ENCODE data around the gene PCBP3.
"Not testable (repeated sequence)": the region's sequence is repeated elsewhere in the genome, so short reads cannot be mapped to it uniquely, and the experiment has no call there.

PCBP3 gene

DNA sequence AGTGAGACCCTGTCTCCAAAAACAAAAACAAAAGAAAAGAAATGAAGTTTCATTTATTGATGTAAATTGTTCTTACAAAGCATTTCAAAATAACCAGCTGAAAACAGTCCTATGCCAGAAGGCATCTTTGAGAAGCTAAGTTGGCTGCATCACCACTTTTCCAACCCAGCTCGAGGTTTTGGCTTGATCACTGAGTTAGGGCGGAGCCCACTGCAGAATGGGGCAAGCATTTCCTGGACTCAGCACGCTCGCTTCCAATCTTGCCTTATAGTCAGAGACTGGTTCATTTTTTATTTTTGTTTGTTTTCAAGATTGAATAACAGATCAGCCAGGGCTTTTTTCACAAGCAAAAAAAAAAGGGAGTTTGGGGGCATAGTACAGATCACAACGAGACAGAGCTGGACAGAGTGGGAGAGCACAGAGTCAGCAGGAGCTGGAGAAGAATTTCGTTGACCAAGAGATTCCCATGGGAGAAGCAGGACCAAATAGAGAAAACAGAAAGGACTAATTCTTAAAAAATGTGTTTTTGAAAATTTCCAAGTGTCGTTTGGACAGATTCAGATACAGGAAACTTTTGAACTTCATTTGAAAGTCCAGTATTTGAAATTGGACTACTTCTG, 314.6 kb downstream of the PCBP3 start:
- no peak for DNase-seq

DNA sequence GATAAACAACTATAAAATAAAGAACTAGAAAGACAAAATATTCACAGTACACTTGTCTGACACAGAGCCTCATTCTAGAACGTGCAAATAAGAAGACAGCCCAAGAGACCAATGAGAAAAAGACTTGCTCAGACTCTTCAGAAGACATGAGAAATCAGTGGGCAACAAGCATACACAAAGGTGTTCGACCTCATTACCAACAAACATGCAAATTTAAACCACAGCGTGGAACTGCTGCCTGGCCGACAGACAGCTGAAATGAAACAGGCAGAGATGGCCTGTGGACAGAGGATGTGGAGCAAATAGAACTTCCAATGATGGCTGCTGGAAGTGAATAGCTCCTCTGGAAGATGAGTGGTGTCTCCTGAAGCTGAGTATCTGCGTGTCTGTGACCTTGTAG, 315.7 kb downstream of the PCBP3 start:
- no peak for DNase-seq

DNA sequence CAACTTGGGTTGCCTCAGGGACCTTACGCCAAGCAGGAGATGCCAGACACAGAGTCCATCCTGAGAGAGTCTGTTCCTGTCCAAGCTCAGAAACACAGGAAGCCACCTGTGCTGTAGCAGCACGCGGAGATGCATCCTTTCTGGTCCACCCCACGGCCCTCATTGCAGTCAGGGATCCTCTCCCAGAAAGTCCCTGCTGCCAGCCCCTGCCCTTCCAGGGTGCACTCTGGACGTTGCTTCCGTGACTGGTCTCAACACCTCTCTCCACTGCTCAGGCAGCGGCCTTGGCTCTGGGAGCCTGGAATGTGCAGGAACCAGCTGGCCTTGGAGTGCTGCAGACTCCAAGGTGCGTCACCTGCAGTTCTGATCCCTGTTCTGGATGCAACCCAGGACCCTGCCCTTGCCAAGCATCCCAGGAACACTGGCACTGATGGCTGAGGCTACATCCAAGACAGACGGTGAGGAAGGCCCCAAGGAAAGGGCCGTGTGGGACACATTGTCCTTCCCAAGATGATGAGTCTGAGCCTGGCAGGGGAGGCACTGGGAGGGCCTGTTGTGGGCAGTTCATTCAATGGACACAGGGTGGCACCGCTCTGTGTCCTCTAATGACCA, 316.4 kb downstream of the PCBP3 start:
- no peak for DNase-seq

DNA sequence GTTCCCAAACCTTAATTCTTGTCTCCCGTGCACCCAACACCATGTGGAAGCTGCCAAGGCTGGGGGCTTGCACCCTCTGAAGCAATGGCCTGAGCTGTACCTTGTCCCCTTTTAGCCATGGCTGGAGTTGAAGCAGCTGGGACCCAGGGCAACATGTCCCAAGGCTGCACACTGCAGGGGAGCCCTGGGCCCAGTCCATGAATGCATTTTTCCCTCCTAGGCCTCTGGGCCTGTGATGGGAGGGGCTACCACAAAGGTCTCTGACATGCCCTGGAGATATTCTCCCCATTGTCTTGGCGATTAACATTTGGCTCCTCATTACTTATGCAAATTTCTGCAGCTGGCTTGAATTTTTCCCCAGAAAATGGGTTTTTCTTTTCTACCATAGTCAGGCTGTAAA, 317.9 kb downstream of the PCBP3 start:
- DNase-seq: not testable (repeated sequence)

DNA sequence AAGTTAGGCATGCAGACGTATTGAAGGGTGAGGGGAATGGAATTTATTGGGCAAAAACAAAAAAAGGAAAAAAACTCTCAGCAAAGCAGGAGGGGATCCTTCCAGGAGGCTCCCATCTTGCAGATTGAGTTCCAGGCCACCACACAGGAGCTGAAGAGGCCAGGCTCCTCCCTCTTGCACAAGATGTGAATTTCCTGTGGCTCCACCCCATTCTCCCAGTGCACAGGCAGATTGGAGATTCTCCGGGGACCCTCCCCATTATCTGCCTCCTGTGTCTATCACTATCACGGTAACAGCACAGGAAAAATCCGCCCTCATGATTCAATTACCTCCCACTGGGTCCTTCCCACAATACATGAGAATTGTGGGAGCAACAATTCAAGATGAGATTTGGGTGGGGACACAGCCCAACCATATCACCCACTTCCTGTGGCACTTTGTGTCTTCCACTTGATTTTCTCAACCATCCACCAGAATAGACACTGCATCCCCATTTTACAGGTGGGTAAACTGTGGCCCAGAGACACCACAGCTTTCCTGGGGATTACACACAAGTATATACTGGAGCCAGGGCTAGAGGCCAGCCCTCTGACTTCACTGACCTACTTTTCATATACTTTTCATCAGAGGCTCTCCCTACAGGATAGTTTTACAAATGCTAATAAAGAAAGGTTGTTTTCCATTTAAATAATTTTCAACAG, 319.2 kb downstream of the PCBP3 start:
- no peak for DNase-seq

DNA sequence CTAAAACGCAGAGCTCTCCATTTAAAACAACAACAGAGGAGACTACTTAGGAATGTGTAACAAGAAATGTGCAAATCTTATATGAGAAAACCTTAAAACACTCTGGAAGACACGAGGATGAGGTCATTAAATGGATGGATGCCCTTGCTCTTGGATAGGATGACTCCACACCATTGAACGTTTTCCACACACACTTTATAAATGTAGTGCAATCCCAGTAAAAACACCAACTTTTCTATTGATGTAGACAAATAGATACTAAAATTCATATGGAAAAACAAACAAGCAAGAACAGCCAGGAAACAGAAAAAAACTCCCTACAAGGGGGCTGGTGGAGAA, 319.7 kb downstream of the PCBP3 start:
- no peak for DNase-seq

DNA sequence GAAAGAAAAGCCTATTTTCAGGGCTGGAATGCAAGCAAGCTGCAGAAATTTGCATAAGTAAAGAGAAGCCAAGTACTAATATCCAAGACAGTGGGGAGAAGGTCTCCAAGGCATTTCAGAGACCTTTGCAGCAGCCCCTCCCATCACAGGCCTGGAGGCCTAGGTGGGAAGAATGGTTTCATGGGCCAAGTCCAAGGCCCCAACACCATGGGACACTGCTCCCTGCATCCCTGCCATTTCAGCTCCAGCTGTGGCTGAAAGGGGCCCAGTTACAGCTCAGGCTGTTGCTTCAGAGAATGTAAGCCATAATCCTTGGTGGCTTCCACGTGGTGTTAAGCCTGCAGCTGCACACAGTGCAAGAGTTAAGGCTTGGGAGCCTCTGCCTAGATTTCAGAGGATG, 321.1 kb downstream of the PCBP3 start:
- DNase-seq: no peak

DNA sequence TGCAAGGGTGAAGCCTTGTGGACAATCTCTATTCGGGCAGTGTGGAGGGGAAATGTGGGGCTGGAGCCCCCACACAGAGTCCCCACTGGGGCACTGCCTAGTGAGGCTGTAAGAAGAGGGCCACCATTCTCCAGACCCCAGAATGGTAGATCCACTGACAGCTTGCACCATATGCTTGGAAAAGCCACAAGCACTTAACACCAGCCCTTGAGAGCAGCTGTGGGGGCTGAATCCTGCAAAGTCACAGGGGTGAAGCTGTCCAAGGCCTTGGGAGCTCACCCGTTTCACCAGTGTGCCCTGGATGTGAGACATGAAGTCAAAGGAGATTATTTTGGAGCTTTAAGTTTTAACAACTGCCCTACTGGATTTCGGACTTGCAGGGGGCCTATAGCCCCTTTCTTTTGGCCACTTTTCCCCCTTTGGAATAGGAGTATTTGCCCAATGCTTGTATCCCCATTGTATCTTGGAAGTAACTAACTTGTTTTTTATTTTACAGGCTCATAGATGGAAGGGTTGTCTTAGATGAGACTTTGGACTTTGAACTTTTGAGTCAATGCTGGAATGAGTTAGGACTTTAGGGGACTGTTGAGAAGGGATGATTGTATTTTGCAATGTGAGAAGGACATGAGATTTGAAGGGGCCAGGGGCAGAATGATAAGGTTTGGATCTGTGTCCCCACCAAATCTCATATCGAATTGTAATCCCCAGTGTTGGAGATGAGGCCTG, 321.7 kb downstream of the PCBP3 start:
- DNase-seq: no peak

DNA sequence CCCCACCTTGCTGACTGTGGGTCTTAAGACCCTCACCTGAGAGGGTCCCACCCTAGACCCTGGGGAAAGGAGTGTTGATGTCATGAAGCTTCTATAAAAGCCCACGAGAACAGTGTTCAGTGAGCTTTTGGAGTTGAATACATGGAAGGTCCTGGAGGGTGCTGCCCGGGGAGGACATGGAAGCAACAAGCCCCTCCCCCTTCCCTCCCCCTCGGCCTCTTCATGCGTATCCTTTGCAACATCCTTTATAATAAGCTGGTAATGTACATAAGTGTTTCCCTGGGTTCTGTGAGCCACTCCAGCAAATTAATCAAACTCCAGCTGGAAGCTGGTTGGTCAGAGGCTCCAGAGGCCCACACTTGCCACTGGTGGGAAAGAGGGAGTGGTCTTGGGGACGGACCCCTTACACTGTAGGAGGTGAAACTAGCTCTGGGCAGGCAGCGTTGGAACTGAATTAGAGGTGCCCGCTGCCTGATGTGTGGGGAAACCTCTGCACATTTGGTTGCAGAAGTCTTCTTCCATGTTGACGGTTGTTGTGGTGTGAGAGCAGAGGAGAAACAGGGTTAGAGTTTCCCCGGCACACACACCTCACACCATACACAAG, 323.4 kb downstream of the PCBP3 start:
- no peak for DNase-seq

DNA sequence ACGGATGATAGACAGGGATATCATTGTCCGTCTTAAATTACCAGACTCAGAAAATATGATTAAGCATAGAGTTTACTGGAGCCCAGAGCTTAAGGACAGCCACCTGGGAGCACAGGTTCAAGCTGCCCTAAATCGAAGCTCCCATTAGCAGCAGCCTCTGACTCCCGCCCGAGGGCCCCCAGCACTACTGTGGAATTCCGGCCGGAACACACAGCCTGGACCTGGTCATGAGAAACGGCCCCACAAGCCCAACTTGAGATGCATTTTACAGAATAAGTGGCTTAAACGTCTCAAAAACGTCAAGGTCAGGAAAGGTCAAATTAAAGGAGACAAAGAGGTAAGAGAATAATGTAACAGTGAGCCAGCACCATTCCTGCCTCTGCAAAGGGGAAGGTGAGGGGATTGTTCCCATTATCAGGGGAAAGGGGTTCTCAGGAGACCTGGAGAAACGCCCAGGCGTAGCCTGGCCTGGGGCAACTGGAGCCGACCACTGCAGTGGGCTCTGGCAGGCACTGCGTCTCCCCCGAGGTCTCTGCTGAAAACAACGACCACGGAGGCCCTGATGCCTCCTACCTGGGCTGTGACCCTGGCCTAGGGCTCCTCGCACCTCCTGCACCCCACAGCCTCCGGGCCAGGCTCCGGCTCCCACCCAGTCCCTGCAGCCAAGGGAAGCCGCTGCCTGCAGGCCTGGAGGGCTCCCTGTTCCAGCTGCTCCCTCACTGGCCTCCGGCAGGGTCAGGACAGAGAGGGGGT, 326.6 kb downstream of the PCBP3 start:
- DNase-seq: no peak

DNA sequence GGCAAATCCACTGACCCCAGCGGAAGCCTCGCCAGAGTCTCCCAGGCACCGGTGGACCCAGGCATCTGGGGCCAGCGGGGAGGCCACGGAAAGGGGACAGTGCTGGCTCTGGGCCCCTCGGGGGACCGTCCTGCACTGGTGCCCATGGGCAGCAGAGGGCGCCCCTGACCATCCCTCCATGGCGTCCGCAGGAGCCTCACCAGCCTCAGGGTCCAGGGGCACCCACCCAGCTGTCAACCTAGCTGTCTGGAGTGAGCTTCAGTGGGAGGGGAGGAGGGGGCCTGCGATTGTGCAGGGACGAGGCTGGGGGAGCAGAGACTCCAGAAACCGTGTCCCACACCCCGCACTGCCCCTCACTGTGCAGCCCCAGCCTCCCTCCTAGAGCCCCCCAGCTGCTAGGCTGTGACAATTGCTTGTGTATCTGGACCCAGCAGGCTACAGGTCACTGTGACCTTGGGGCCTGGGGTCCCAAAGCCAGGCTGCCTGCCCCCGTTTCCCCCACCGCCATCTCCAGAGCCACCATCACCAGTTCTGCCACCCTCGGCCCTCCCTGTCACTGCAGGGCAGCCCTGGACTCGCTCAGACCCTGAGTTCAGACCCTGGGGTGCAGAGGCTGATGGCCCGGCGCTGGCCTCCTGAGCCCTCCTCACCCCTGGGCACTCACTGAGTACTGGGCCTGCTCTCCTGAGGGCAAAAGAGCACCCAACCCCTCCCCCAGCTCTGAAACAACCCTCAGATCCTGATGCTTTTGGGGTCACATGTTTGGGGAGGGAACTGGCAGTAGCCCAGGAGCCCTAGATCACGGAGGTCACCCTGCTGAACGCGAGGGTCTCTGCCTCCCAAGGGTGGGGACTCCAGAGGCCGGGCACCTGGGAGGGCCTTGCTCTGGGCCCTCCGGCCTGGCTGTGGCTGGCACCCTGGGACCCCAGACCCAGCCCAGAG, 327.4 kb downstream of the PCBP3 start:
- DNase-seq: peak; percentile 52 to 57

DNA sequence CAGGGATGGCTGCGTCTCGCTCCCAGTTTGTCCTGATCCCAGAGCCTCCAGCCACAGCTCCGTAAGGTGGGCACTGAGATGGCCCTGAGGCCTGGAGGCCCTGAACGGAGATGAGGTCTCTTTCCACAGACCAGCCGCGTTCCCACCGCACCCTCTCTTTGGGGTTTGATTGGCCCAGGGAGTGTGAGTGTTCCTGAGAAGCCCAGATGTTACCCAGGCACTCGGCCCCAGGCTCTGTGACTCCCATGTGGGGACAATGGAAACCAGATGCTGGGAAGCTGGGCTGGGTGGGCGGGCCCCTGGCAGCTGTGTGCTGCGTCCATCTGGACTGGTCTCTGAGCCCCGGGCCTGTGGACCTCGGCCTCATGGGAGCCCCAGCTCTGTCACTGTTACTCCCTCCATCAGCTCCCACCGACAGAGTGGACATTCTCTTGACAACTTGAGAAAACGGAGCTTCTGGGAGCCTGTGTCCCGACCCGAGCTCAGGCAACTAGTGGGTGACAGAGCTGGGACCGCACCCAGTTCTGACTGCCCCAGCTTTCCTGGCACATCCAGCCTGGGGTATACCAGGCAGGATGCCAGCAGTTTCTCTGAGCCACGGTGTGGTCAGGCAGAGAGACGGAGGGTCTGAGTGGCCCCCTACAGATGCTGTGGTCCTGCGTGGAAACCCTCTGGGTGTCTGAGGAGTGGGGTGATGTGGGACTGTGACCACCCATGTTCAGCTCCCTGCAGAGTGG, 328.3 kb downstream of the PCBP3 start:
- no peak for DNase-seq

DNA sequence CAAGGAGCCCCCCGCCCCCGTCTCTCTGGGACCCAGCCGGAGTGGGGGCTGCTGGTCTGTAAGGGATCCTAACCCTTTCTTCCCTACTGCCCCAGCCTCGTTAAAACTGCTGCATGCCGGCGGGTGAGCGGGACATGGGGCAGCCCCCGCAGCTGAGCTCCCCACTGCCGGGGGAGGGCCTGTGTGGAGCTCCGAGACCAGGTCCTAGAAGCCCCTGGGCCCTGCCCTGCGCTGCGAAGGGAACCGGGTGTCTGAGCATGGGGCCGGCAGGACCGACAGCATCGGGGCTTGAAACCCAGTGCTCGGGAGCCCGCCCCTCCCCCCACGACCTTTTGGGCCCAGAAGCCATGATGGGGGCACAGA, 328.8 kb downstream of the PCBP3 start:
- no peak for DNase-seq

DNA sequence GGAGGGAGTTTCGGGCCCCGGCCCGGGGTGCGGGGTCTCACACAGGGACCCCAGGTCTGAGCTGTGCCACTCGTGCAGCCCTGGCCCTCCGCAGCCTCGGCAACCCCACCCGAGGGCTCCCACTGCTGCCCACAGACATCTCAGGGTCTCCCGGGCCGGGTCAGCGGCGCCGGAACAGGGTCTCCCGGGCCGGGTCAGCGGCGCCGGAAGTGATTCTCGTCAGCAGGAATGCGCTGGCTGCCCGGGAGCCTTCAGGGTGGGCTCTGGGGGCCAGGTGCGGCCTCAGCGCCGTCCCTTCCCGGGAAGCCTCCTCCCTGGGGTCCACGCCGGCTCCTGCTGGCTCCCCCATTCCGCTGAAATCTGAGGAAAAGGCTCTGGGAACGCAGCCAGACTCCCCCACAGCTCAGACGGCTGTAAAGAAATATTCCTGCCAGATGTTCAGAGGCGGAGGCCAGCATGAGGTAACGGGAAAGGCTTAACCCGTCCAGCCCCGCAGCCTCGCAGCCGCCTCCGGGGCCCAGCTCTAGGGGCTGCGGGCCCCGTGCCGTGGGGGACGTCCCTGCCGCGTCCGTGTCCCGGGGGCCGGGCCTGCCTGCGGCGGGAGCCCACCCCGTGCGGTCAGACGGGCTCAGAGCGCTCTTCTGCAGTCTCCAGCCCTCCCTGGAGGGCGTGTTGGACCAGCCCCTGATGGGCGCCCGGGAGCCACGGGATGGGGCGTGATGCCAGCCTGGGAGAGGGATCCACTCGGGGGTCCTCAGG, 329.4 kb downstream of the PCBP3 start:
- DNase-seq: no peak

DNA sequence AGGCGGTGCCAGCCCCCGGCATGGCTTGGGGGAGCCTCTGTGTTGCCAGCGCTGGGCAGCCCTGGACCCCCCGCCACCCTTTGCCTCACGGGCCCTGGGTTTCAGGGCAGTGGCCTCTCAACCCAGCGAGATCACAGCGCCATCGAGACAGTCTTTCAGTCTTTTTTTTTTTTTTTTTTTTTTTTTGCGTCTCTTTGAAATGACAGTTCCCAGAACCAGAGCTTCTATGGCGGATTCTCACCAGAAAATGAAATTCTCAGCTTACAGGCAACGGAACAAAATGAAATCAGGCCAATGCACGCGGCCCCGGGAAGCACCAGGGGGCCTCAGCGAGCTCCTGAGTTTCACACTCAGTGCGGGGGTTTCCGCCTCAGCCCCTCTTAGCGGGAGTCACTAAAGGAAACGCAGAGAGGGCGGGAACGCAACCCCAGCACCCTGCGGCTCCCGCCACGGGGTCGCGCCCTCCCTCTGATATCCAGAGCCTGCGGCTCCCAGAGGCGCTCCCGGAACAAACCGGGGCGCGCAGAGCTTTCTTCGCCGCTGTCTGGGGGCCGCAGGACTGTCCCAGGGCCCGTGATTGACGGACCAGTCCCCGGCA, 330.0 kb downstream of the PCBP3 start:
- DNase-seq: peak; percentile 67 to 68

DNA sequence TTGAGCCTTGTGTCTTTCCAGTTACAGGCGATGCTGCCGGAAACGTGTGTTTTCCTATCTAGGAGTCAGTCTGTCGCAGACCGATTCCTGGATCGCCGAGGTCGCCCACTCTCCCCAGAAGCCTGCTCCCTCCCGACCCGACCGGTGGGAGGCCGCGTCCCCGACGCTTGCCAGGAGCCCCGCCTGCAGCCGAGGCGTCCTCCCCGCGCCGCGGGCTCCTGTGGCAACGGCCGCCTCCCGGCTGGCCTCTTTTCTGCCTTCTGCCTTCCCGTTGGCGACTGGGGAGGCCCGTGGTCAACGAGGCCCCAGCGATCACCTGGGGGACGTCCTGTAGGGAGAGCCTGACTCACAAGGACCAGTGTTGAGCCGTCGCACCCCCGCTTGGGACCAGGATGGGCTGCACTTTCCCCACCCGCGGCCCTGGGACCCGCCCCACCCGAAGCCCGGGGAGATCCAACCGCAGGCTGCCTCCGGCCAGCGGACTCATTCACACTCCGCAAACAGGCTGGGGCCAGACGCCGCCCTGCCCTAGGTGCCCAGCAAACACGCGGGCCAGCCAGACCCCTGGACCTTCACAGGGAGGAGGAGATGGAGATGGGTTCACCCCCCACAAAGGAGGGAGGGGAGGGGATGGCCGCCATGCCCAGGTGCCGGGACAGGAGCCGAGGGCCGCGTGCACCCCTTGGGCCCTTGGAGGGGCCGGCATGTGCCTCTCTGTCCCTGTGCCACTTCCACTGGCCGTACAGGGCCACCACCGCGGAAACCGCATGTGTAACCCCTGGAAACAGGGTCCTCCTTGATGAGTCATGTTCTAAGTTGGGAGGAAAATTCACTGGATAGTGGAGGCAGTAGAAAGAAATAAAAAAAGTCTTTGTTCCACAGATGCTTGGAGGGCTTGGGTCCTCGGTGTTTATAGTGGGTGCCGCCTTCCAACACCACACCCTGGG, 330.8 kb downstream of the PCBP3 start:
- DNase-seq: no peak

DNA sequence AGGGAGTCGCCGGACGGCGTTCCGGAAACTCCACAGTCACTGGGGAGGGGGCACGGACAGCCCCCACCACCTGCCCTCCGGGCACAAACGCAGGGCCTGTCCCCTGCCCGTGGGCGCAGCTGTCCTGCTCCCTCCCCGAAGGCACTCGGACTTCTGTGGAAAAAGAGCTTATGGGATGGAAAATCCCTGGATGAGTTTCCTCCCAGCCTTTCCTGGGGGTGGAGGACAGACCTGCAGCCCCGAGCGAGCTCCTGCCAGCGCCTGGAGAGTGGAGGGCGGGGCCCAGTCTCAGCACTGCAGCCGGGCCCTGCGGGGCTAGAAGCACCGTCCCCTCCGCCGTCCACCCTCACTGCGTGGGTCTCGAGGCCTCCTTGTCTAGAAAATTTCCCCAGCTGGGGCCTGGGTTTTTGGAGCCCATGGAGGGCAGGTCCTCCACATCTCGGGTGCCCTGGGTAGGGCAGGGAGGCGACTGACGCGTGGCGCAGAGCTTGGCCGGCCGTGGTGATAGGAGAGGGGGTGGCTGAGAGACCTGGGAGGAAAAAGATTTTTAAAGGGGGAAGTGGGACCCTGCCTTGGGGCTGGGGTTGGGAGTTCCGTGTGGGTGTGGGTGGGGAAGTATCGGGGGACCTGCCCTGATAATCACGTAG, 331.6 kb downstream of the PCBP3 start:
- DNase-seq: no peak
